ENCODE measurements around the gene ANKRD1.

The ANKRD1 gene

DNA sequence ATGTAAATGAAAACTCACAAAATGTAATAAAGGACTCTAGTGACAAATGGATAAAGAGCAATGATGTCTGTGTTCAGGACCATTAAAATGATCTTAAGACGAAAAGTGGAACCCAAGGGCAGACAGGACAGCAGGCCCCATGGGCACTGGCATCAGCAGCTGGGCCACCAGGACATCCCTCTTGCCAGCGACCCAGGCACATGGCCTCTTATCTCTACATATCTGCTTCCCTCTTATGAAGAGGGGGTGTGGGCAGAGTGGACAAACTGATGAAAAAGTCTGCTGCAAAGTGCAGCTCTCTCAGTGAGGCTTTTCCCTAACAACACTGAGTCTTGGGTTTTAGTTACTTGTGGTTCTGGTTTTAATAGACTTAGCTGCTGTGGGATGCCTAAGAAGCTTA, 44.8 kb upstream of the ANKRD1 start:
- TF ChIP-seq, protein P1, sequence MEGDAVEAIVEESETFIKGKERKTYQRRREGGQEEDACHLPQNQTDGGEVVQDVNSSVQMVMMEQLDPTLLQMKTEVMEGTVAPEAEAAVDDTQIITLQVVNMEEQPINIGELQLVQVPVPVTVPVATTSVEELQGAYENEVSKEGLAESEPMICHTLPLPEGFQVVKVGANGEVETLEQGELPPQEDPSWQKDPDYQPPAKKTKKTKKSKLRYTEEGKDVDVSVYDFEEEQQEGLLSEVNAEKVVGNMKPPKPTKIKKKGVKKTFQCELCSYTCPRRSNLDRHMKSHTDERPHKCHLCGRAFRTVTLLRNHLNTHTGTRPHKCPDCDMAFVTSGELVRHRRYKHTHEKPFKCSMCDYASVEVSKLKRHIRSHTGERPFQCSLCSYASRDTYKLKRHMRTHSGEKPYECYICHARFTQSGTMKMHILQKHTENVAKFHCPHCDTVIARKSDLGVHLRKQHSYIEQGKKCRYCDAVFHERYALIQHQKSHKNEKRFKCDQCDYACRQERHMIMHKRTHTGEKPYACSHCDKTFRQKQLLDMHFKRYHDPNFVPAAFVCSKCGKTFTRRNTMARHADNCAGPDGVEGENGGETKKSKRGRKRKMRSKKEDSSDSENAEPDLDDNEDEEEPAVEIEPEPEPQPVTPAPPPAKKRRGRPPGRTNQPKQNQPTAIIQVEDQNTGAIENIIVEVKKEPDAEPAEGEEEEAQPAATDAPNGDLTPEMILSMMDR (IDR thresholded peaks at IDR 0.05; ENCODE audit: low read depth, low read length, missing control alignments) = no peak
- DNase-seq (ENCODE audit: low read depth) = no peak
- H3K4me3 ChIP-seq (ENCODE audit: low read depth, low read length) = no peak overlapping the region

DNA sequence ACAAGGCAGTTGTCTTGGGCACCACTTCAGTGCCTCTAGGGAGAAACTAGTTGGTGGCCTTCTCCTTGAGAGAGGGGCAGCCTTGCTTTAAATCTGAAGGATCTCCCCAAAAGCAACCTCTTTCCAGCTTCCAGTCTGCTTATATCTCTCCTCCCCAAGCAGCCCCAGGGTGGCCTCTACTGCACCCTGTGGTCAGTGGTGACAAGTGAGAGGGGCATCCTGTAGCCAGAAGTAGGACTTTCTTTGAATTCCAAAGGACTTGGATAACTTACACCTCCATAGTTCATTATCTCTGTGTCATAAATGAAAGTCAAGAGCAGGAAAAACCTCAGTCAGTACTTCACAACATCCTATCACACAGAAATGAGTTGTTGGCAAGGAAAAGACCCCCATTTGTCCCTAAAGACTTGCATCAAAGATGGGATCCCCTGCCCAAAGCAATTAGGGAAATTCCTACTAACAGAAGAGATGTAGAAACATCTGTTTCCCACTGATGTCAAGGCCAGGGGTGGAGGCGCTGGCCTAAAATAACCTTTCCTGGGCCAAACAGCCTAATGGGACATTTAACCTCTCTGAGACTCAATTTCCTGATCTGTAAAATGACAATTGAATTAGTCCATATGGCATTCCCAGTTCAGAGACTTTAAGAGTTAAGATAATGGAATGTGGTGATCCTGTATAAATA, 44.0 kb upstream of the ANKRD1 start:
- DNase-seq (ENCODE audit: low read depth) = no peak
- H3K4me3 ChIP-seq (ENCODE audit: low read depth, low read length) = no peak overlapping the region
- TF ChIP-seq, protein P1 (IDR thresholded peaks at IDR 0.05; ENCODE audit: low read depth, low read length, missing control alignments) = no peak

DNA sequence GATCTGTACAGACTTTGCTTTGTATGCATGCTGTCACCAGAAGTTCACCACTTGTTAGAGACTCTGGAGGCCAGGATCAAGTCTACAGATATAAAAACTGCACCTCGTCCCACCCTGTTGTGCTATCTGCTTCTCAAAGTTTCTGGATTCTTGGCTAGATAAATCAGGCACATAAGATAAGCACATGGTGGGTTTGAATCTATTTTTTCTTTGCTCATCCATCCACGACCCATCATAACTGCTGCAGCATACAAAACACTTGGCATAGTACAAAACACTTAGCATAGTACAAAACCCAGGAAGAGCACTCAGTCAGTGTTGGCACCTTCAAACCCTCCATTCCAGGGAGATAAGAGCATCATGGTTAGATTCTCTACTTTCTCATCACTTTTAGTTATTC, 42.4 kb upstream of the ANKRD1 start:
- DNase-seq (ENCODE audit: low read depth) = no peak
- no peak overlapping the region for H3K4me3 ChIP-seq (ENCODE audit: low read depth, low read length)
- TF ChIP-seq, protein P1 (IDR thresholded peaks at IDR 0.05; ENCODE audit: low read depth, low read length, missing control alignments) = no peak

DNA sequence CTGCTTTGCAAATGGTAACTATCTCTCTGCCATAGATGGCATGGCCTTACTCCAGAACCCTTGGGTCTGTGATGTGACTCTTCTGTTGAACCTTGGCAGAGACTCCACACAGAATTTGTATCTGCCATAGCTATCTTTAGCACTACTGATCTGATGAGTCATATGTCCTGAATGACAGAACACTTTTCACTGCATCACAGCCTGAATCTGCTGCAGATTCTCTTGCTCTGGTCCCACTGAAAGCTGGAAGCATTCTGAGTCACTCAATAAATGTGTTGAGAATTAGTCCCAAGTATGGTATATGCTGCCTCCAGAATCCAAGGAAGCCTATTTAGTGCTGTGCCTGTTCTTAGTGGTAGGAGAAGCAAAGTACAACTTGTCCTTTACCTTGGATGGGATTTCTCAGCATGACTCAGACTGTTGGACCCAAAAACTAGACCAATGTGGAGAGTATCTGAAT, 39.5 kb upstream of the ANKRD1 start:
- DNase-seq (ENCODE audit: low read depth) = no peak
- TF ChIP-seq, protein P1 (IDR thresholded peaks at IDR 0.05; ENCODE audit: low read depth, low read length, missing control alignments) = no peak
- no peak overlapping the region for H3K4me3 ChIP-seq (ENCODE audit: low read depth, low read length)

DNA sequence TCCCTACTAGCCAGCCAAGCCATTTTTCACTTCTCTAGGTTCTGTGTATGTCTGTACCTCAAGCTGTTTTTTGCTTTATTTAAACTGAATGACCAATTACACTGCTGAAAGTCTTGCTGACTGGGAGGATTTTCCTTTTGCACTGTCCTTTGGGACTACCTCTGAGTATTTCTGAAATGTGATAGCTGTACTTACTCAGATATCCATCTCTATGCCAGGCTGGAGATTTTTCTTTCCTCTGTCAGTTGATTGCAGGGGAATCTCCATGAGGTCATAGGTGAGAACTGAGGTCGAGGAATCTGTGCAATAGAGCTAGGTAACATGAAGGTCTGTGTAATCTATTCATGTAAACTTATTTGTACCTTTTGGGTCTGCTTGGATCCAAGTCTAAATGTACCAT, 38.9 kb upstream of the ANKRD1 start:
- no peak for DNase-seq (ENCODE audit: low read depth)
- TF ChIP-seq, protein P1 (IDR thresholded peaks at IDR 0.05; ENCODE audit: low read depth, low read length, missing control alignments) = no peak
- H3K4me3 ChIP-seq (ENCODE audit: low read depth, low read length) = no peak overlapping the region

DNA sequence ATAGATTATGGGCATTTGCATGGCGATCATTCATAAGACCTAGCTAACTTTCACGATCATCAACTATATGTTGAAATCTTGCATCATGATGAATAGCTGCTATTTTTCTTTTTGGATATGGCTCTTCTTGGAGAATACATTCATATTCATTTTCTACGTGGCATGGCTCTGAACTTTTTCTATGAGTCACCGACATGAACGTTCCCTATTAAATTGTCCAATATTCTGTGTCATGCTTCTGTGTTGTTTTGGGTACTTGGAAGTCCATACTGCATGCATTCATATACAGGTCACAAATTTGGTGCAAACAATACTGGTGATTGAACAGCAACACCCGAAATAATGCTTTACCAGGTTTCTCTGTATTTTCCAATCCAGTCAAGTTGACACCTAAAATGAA, 37.9 kb upstream of the ANKRD1 start:
- DNase-seq (ENCODE audit: low read depth) = no peak
- no peak overlapping the region for H3K4me3 ChIP-seq (ENCODE audit: low read depth, low read length)
- TF ChIP-seq, protein P1 (IDR thresholded peaks at IDR 0.05; ENCODE audit: low read depth, low read length, missing control alignments) = no peak

All from GM12864 (cell line).